Neutrophil (primary cell): ENCODE measurements around the gene GAS2L3.

Source experiments
- H3K27ac ChIP-seq: fragments of 200-600 bp; sonication (generic); 2 replicates; pipeline ENCODE4 v1.5.1; 2016; ENCODE audit warnings: mild to moderate bottlenecking, moderate library complexity
- H3K27me3 ChIP-seq: fragments of 200-600 bp; sonication (generic); 2 replicates; pipeline ENCODE4 v1.6.0; 2016; ENCODE audit warnings: mild to moderate bottlenecking
- H3K36me3 ChIP-seq: fragments of 200-600 bp; sonication (generic); 2 replicates; pipeline ENCODE4 v1.5.1; 2017
- H3K4me1 ChIP-seq, 2 experiments: fragments of 200-600 bp in 1 of 2; sonication (generic) in 1 of 2; 1 replicate in 1 of 2; 2 replicates in 1 of 2; pipeline versions ENCODE4 v1.5.1 to v1.6.1; 2013 to 2016; ENCODE audit warnings: low read depth in 1 of 2, low read length in 1 of 2, mild to moderate bottlenecking in 1 of 2, moderate library complexity in 1 of 2; ENCODE audit not compliant: control insufficient read depth in 1 of 2, insufficient read depth in 1 of 2
- H3K4me3 ChIP-seq, 2 experiments: fragments of 200-600 bp in 1 of 2; sonication (generic) in 1 of 2; 1 replicate in 1 of 2; 2 replicates in 1 of 2; pipeline ENCODE4 v1.5.1; 2013 to 2016; ENCODE audit warnings: low read depth in 1 of 2, low read length in 1 of 2, mild to moderate bottlenecking in 1 of 2, moderate library complexity in 1 of 2
- H3K9me3 ChIP-seq: fragments of 200-600 bp; sonication (generic); 2 replicates; pipeline ENCODE4 v1.5.1; 2016
- CTCF ChIP-seq: fragments of 200-600 bp; sonication (generic); IDR thresholded peaks from 2 replicates; pipeline ENCODE4 v1.5.1; 2016; ENCODE audit warnings: antibody characterized with exemption

GAS2L3 gene

GRCh38 chr12:100651694-100652093 is 78.2 kb downstream of the GAS2L3 start:
- Histone ChIP-seq H3K27me3 (no peaks in the 10 kb centered on the region), H3K27ac (no peak overlapping the region), H3K9me3 (no peaks in the 10 kb centered on the region), H3K4me1 (no peaks in the 10 kb centered on the region), H3K4me3 (no peak overlapping the region), H3K36me3 (no peaks in the 10 kb centered on the region)
- TF ChIP-seq CTCF = no peak

GRCh38 chr12:100652488-100652887 is 79.0 kb downstream of the GAS2L3 start:
- no peaks in the 10 kb centered on the region for H3K36me3 ChIP-seq
- H3K9me3 ChIP-seq = no peaks in the 10 kb centered on the region
- no peak for TF ChIP-seq CTCF
- H3K27me3 ChIP-seq = no peaks in the 10 kb centered on the region
- no peaks in the 10 kb centered on the region for H3K4me1 ChIP-seq
- H3K27ac ChIP-seq = no peak overlapping the region
- no peak overlapping the region for H3K4me3 ChIP-seq

- Histone ChIP-seq H3K36me3 (no peaks in the 10 kb centered on the region), H3K9me3 (no peaks in the 10 kb centered on the region), H3K27ac (no peak overlapping the region), H3K27me3 (no peaks in the 10 kb centered on the region), H3K4me3 (no peak overlapping the region), H3K4me1 (no peaks in the 10 kb centered on the region)
- no peak for TF ChIP-seq CTCF
Observed at GRCh38 chr12:100656141-100656540, 82.7 kb downstream of the GAS2L3 start.

GRCh38 chr12:100656856-100657255 is 83.4 kb downstream of the GAS2L3 start:
- Histone ChIP-seq H3K4me1 (no peaks in the 10 kb centered on the region), H3K4me3 (no peak overlapping the region), H3K36me3 (no peaks in the 10 kb centered on the region), H3K27ac (no peak overlapping the region), H3K9me3 (no peaks in the 10 kb centered on the region), H3K27me3 (no peaks in the 10 kb centered on the region)
- TF ChIP-seq CTCF = no peak

- Histone ChIP-seq H3K27me3 (no peaks in the 10 kb centered on the region), H3K9me3 (no peaks in the 10 kb centered on the region), H3K4me3 (no peak overlapping the region), H3K36me3 (no peaks in the 10 kb centered on the region), H3K4me1 (no peaks in the 10 kb centered on the region), H3K27ac (no peak overlapping the region)
- TF ChIP-seq CTCF = no peak
Observed at GRCh38 chr12:100661300-100661951, 87.9 kb downstream of the GAS2L3 start.
